Activated CD8-positive, alpha-beta memory T cell treated with anti-CD3 and anti-CD28 coated beads for 4 hours (primary cell): ENCODE measurements around the gene PTCH1.

Experiments
- DNase-seq, 2 donors: peaks; one replicate each; pipeline ENCODE4 v3.0.0-alpha.2; 2020; ENCODE audit warnings: low read depth in 2 of 2

The PTCH1 gene

DNA sequence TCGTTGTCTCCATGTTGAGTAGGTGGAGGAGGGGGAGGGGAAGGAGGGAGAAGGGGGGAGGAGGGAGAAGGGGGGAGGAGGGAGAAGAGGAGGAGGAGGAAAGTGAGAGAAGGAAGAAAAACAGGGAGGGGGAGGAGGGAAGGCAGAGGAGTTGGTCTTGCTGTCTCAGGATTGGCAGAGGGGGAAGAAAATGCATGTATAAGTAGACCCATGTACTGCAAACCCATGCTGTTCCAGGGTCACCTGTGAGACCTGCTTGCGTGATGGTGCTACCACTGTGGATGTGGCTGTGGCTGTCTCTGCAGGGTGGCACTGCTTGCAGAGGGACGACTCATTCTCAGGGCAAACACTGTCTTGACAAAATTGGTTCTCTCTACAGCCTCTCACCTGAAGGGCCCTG is 76.3 kb downstream of the PTCH1 start:
- DNase-seq = no peak

GRCh38 chr9:95438561-95439357 is 78.0 kb downstream of the PTCH1 start:
- DNase-seq = no peak

GRCh38 chr9:95437559-95437958 is 79.2 kb downstream of the PTCH1 start:
- no peak for DNase-seq

- DNase-seq = no peak
Observed at GRCh38 chr9:95436416-95436815, 80.4 kb downstream of the PTCH1 start.

- DNase-seq = no peak
Observed at GRCh38 chr9:95435074-95435728, 81.6 kb downstream of the PTCH1 start.

DNA sequence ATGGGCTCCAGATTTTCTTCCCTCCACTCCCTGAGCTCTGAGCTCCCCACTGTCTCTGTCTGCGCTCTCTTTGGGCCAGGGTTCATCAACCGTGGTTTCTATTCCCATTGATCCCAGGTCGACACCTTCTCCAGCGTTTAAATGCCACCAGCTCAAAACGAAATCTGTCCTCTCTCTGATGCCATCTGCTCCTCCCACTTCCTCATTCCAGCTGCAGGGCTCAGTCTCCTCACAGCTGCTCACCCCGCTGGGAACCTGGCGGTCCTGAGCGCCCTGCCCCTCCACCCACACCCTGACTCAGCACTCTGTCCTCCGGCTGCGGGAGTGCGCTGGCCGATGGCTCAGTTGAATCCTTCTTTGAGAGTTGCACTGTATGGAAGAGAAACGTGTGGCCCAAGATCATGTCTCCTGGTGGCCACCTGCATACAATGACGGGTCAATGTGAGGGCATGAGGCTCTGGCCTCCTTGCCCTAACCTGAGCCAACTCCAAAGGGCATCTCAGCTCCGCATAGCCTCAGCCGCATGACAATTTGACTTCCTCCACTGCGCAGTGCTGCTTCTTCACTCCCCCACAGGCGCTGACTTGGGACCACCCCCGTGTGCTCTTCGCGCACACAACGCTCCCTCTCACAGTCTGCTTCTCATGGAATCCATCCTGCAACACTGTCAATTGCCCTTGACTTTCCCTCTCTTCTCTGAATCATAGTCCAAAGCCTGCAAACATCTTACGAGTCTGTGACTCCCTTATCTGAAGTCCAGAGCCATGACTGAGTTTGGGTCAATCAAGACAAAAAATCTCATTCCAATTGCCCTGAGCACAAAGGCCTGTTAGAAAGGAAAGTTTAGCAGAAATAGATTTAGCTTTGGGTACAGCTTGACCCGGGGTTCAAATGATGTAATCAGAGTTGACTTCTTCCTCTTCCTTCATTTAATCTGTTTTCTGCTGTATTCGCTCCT is 82.4 kb downstream of the PTCH1 start:
- no peak for DNase-seq

GRCh38 chr9:95433096-95433819 is 83.5 kb downstream of the PTCH1 start:
- no peak for DNase-seq

GRCh38 chr9:95431286-95431685 is 85.5 kb downstream of the PTCH1 start:
- DNase-seq = no peak

DNA sequence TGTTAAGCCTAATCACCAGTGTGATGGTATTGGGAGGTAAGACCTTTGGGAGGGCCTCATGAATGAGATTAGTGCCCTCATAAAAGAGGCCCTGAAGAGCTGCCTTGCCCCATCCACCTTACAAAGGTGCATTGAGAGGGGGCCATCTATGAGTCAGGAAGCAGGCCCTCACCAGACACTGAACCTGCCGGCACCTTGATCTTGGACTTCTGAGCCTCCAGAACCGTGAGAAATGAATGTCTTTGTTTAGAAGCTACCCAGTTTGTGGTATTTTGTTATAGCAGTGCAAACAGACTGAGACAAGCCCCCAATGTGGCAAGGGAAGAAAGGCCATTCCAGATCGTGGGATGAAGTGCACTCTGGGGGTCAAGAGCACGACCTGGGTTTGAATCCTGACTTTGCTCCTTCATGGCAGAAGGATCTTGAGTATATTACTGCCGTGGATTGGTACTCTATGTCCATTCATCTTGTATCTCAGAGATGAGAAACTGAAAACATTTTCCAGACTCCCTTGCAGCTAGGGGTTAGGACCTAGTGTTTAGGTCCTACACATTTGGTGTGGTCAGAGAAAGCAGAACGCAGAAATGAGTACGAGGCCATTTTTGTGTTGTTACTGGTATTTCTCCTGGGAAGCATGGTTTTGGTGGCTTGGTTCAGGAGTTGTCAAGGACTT is 86.7 kb downstream of the PTCH1 start:
- DNase-seq = no peak

GRCh38 chr9:95429096-95429495 is 87.7 kb downstream of the PTCH1 start:
- no peak for DNase-seq

DNA sequence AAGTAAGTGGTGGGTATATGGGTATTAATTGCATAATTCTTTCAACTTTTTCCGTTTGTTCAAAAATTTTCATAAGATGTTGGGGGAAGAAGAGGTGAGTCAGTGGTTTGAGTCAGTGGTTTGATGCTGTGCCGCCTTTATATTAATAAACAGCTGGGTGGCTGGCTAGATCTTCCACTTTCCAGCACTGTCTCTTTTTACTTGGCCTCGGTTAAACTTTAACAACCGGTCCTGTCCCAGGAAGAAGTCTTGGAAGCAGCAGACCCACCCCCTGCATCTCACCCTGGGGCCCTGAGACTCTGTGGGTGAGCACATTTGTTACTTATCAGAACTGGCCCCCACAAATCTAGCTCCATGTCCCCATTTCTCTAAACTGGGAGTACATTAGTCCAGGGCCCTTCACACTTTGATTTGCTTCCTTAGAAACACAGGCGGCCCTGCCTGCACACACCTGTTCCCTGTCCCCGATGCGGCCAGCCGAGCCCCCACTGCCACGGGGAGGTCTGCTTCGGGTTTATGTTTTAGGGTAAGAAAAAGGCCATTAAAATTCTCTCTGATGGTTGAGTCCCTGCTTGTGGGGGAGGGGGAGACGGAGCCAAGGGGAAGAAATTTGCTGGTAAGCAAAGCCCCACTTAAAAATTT is 90.7 kb downstream of the PTCH1 start:
- no peak for DNase-seq

GRCh38 chr9:95422650-95423049 is 94.1 kb downstream of the PTCH1 start:
- no peak for DNase-seq

DNA sequence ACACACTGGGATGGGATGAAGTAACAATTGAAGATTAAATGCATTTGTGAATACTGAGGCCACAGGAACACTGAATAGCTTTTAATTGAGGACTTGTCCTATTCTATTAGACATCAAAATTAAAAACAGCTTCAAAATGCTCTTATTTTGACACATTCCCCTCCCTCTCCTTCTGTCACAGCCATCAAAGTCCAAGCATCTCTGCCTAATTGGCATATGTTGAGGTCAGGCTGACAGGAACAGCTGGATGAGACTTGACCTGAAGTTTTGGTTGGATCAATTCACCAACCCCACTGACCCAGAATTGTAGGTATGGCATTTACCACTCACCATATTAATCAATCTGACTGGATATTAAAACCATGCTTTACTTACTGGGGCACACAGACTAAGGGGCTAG is 96.3 kb downstream of the PTCH1 start:
- DNase-seq = no peak

DNA sequence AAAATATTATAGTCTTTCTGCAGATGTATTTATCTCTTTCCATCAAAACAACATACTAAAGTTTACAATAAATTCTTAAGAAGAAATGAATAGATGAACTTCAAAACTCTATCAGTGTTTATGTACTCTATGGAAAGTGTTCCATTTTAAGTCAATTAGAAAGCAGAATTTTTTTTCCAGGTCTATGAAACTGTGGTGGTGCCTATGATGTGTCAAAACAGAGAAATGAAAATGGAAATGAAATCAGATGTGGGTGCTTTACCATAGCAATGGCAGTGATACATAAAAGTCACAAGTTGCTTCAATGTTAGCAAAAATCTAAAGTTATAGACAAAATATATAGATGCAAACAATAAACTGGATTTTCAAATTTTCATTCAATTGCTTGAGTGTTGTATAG is 97.3 kb downstream of the PTCH1 start:
- DNase-seq = no peak

- DNase-seq = no peak
Observed at GRCh38 chr9:95415158-95415557, 101.6 kb downstream of the PTCH1 start.

DNA sequence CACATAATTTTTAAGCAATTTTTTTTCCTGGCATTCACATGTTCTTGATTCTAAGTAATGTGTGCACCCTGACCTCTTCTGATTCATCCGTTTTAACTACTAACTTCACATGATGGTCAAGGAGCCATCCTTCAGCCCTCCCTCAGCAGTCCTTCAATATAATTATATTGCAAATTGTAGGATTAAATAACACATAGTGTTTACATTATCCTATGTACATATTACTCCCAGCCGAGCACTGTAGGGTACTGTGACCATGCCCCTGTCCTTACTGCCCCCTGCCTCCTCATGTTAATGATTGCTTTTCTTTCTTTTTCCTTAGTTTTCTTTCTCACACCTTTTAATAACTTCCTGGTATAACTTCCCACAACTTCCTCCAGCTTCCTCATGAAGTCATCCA is 103.0 kb downstream of the PTCH1 start:
- no peak for DNase-seq

GRCh38 chr9:95411054-95411892 is 105.5 kb downstream of the PTCH1 start:
- no peak for DNase-seq

GRCh38 chr9:95409650-95410426 is 106.9 kb downstream of the PTCH1 start:
- DNase-seq = no peak

GRCh38 chr9:95407524-95407923 is 109.2 kb downstream of the PTCH1 start:
- DNase-seq = no peak
